Karpas-422 (cell line): ENCODE results near the gene C10orf90. TPM values are rescaled to one million over a fixed set of nuclear protein-coding genes. Genes with fewer than 3 reads are reported as not detected.

Experiments
- DNase-seq: peaks from one replicate; pipeline ENCODE4 v3.0.0-alpha.2; 2015
- H2AFZ ChIP-seq: fragments of 200-600 bp; sonication (generic); 2 replicates; pipeline ENCODE4 v1.6.1; 2014; ENCODE audit warnings: antibody characterized with exemption, low read length, mixed read lengths
- H3K27ac ChIP-seq: fragments of 200-600 bp; sonication (generic); 2 replicates; pipeline ENCODE4 v1.5.1; 2014; ENCODE audit warnings: mild to moderate bottlenecking, low read length, moderate library complexity
- H3K27me3 ChIP-seq: fragments of 200-600 bp; sonication (generic); 2 replicates; pipeline ENCODE4 v1.6.1; 2014; ENCODE audit warnings: low read length, mixed read lengths
- H3K36me3 ChIP-seq: fragments of 200-600 bp; sonication (generic); 2 replicates; pipeline ENCODE4 v1.6.1; 2014; ENCODE audit warnings: low read length, mixed read lengths; ENCODE audit not compliant: insufficient read depth
- H3K4me1 ChIP-seq: fragments of 200-600 bp; sonication (generic); 2 replicates; pipeline ENCODE4 v1.6.1; 2014; ENCODE audit warnings: mild to moderate bottlenecking, low read length, mixed read lengths
- H3K4me2 ChIP-seq: fragments of 200-600 bp; sonication (generic); 2 replicates; pipeline ENCODE4 v1.6.1; 2014; ENCODE audit warnings: low read length, low read depth, mild to moderate bottlenecking; ENCODE audit not compliant: poor library complexity, severe bottlenecking
- H3K4me3 ChIP-seq: fragments of 200-600 bp; sonication (generic); 2 replicates; pipeline ENCODE4 v1.5.1; 2014; ENCODE audit warnings: mild to moderate bottlenecking, antibody characterized with exemption, low read length, mixed read lengths
- H3K79me2 ChIP-seq: fragments of 200-600 bp; sonication (generic); 2 replicates; pipeline ENCODE4 v1.6.1; 2014; ENCODE audit warnings: mild to moderate bottlenecking, low read length, mixed read lengths
- H3K9ac ChIP-seq: fragments of 200-600 bp; sonication (generic); 2 replicates; pipeline ENCODE4 v1.6.0; 2014; ENCODE audit warnings: low read length
- H3K9me2 ChIP-seq: fragments of 200-600 bp; sonication (generic), shearing (Covaris generic); replicated peaks from 2 replicates; pipeline ENCODE4 v1.6.0; 2014; ENCODE audit warnings: mild to moderate bottlenecking, low read length, moderate library complexity; ENCODE audit not compliant: insufficient read depth
- H3K9me3 ChIP-seq: fragments of 300-700, 200-600 bp; sonication (generic); 2 replicates; pipeline ENCODE4 v1.6.1; 2014; ENCODE audit warnings: low read length, mixed read lengths
- H4K20me1 ChIP-seq: fragments of 200-600 bp; sonication (generic); 2 replicates; pipeline ENCODE4 v1.6.1; 2014; ENCODE audit warnings: mild to moderate bottlenecking, antibody characterized with exemption, low read length, low read depth; ENCODE audit not compliant: insufficient read depth
- total RNA-seq: library from RNA; depleted of rRNA; stranded (reverse); fragments of >200 nt; shearing (Covaris generic); gene quantifications from 2 replicates; pipeline ENCODE4 v1.2.3, GENCODE V29; 2014; ENCODE audit warnings: low replicate concordance

Gene C10orf90
- total RNA-seq, 1 experiment from 2014 or later = not detected

- no peak overlapping the region for H3K4me2 ChIP-seq
- no peaks in the 10 kb centered on the region for H3K4me1 ChIP-seq
- no peak overlapping the region for H3K4me3 ChIP-seq
- H3K9me2 ChIP-seq = no peaks in the 10 kb centered on the region
- H3K27me3 ChIP-seq = no peaks in the 10 kb centered on the region
- no peaks in the 10 kb centered on the region for H3K9me3 ChIP-seq
- H3K36me3 ChIP-seq = no peaks in the 10 kb centered on the region
- no peaks in the 10 kb centered on the region for H4K20me1 ChIP-seq
- no peak overlapping the region for H3K9ac ChIP-seq
- no peak for DNase-seq
- no peak overlapping the region for H2AFZ ChIP-seq
- H3K79me2 ChIP-seq = no peaks in the 10 kb centered on the region
- H3K27ac ChIP-seq = no peak overlapping the region
Observed at GRCh38 chr10:126455036-126455765, 215.3 kb downstream of the C10orf90 start.

- H3K27me3 ChIP-seq = no peaks in the 10 kb centered on the region
- no peak for DNase-seq
- H3K9me2 ChIP-seq = no peaks in the 10 kb centered on the region
- H3K9me3 ChIP-seq = no peaks in the 10 kb centered on the region
- no peak overlapping the region for H3K27ac ChIP-seq
- H2AFZ ChIP-seq = no peak overlapping the region
- H3K4me2 ChIP-seq = no peak overlapping the region
- no peaks in the 10 kb centered on the region for H3K4me1 ChIP-seq
- H3K4me3 ChIP-seq = no peak overlapping the region
- no peaks in the 10 kb centered on the region for H3K36me3 ChIP-seq
- H3K9ac ChIP-seq = no peak overlapping the region
- H4K20me1 ChIP-seq = no peaks in the 10 kb centered on the region
- no peaks in the 10 kb centered on the region for H3K79me2 ChIP-seq
Observed at GRCh38 chr10:126454045-126454751, 216.3 kb downstream of the C10orf90 start.

- H3K9ac ChIP-seq = no peak overlapping the region
- H3K27ac ChIP-seq = no peak overlapping the region
- no peak for DNase-seq
- H3K27me3 ChIP-seq = no peaks in the 10 kb centered on the region
- no peaks in the 10 kb centered on the region for H3K36me3 ChIP-seq
- H3K4me3 ChIP-seq = no peak overlapping the region
- no peak overlapping the region for H3K4me2 ChIP-seq
- H3K79me2 ChIP-seq = no peaks in the 10 kb centered on the region
- no peak overlapping the region for H2AFZ ChIP-seq
- no peaks in the 10 kb centered on the region for H3K9me2 ChIP-seq
- no peaks in the 10 kb centered on the region for H3K4me1 ChIP-seq
- no peaks in the 10 kb centered on the region for H4K20me1 ChIP-seq
- H3K9me3 ChIP-seq = no peaks in the 10 kb centered on the region
Observed at GRCh38 chr10:126452245-126452644, 218.2 kb downstream of the C10orf90 start.

- Histone ChIP-seq H3K4me1 (no peaks in the 10 kb centered on the region), H3K27ac (no peak overlapping the region), H3K9me2 (no peaks in the 10 kb centered on the region), H3K9me3 (no peaks in the 10 kb centered on the region), H3K9ac (no peak overlapping the region), H3K4me3 (no peak overlapping the region), H3K36me3 (no peaks in the 10 kb centered on the region), H2AFZ (no peak overlapping the region), H3K4me2 (no peak overlapping the region), H4K20me1 (no peaks in the 10 kb centered on the region), H3K27me3 (no peaks in the 10 kb centered on the region), H3K79me2 (no peaks in the 10 kb centered on the region)
- DNase-seq = no peak
Observed at GRCh38 chr10:126448091-126448490, 222.4 kb downstream of the C10orf90 start.

- no peaks in the 10 kb centered on the region for H3K79me2 ChIP-seq
- H3K4me3 ChIP-seq = no peak overlapping the region
- H3K4me1 ChIP-seq = no peaks in the 10 kb centered on the region
- no peaks in the 10 kb centered on the region for H3K27me3 ChIP-seq
- H3K9me3 ChIP-seq = no peaks in the 10 kb centered on the region
- DNase-seq = no peak
- H4K20me1 ChIP-seq = no peaks in the 10 kb centered on the region
- H3K36me3 ChIP-seq = no peaks in the 10 kb centered on the region
- H3K27ac ChIP-seq = no peak overlapping the region
- H3K9ac ChIP-seq = no peak overlapping the region
- H3K4me2 ChIP-seq = no peak overlapping the region
- H2AFZ ChIP-seq = no peak overlapping the region
- no peaks in the 10 kb centered on the region for H3K9me2 ChIP-seq
Observed at GRCh38 chr10:126439942-126440341, 230.6 kb downstream of the C10orf90 start.

GRCh38 chr10:126438407-126438783 is 232.1 kb downstream of the C10orf90 start:
- Histone ChIP-seq H3K79me2 (no peaks in the 10 kb centered on the region), H4K20me1 (no peaks in the 10 kb centered on the region), H3K27me3 (no peaks in the 10 kb centered on the region), H2AFZ (no peak overlapping the region), H3K9ac (no peak overlapping the region), H3K4me3 (no peak overlapping the region), H3K4me1 (no peaks in the 10 kb centered on the region), H3K9me3 (no peaks in the 10 kb centered on the region), H3K4me2 (no peak overlapping the region), H3K36me3 (no peaks in the 10 kb centered on the region), H3K9me2 (no peaks in the 10 kb centered on the region), H3K27ac (no peak overlapping the region)
- no peak for DNase-seq

- Histone ChIP-seq H3K9me2 (no peaks in the 10 kb centered on the region), H3K9me3 (no peaks in the 10 kb centered on the region), H4K20me1 (no peaks in the 10 kb centered on the region), H3K9ac (no peak overlapping the region), H3K27me3 (no peaks in the 10 kb centered on the region), H3K36me3 (no peaks in the 10 kb centered on the region), H3K4me2 (no peak overlapping the region), H3K27ac (no peak overlapping the region), H3K79me2 (no peaks in the 10 kb centered on the region), H3K4me1 (no peaks in the 10 kb centered on the region), H3K4me3 (no peak overlapping the region), H2AFZ (no peak overlapping the region)
- no peak for DNase-seq
Observed at GRCh38 chr10:126437635-126438406, 232.7 kb downstream of the C10orf90 start.

- Histone ChIP-seq H3K79me2 (no peaks in the 10 kb centered on the region), H3K27me3 (no peaks in the 10 kb centered on the region), H3K36me3 (no peaks in the 10 kb centered on the region), H2AFZ (no peak overlapping the region), H4K20me1 (no peaks in the 10 kb centered on the region), H3K9me2 (no peaks in the 10 kb centered on the region), H3K27ac (no peak overlapping the region), H3K9me3 (no peaks in the 10 kb centered on the region), H3K4me1 (no peaks in the 10 kb centered on the region), H3K9ac (no peak overlapping the region), H3K4me2 (no peak overlapping the region), H3K4me3 (no peak overlapping the region)
- no peak for DNase-seq
Observed at GRCh38 chr10:126434235-126434634, 236.3 kb downstream of the C10orf90 start.
